ENCODE results near the gene RGS1. TPM values are rescaled to one million over a fixed set of nuclear protein-coding genes. Genes with fewer than 3 reads are reported as not detected.

RGS1 gene
- total RNA-seq, 1 experiment from 2014 or later: not detected

- BruUV-seq (replicated peaks): no TSS peak
- ChIA-PET CTCF (no interaction called here), POLR2A (ENCODE audit: unreplicated experiment) (no interaction called here)
- Histone ChIP-seq H3K27me3 (ENCODE audit: insufficient read depth, low read depth) (no peaks in the 10 kb centered on the region), H3F3A (ENCODE audit: insufficient read depth, low read depth) (no peaks in the 10 kb centered on the region), H3K9me3 (ENCODE audit: insufficient read depth, low read depth) (no peaks in the 10 kb centered on the region), H3K79me2 (ENCODE audit: low read depth) (no peaks in the 10 kb centered on the region), H3K27ac (no peak overlapping the region), H3K4me2 (no peak overlapping the region), H3K36me3 (ENCODE audit: low read depth) (no peaks in the 10 kb centered on the region), H4K20me1 (ENCODE audit: insufficient read depth) (no peaks in the 10 kb centered on the region), H3K9me2 (ENCODE audit: insufficient read depth) (no peaks in the 10 kb centered on the region), H2AFZ (no peak overlapping the region; the same call in 1 of the 2 replicates), H3K4me3 (no peak overlapping the region), H3K4me1 (replicated peaks; ENCODE audit: insufficient read depth) (no peaks in the 10 kb centered on the region)
- no peak for TF ChIP-seq EZH2 (IDR thresholded peaks at IDR 0.05; ENCODE audit: low read depth)
- no peak for TF ChIP-seq CTCF (conservative IDR thresholded peaks at IDR 0.05)
- intact Hi-C loops (cut with micrococcal nuclease; ENCODE audit: unreplicated experiment): no loop called here
- DNase-seq: no peak
Observed at GRCh38 chr1:192592981-192593708, 17.6 kb downstream of the RGS1 start.

GRCh38 chr1:192595299-192595698, 19.7 kb downstream of the RGS1 start:
- intact Hi-C loops (cut with micrococcal nuclease; ENCODE audit: unreplicated experiment): no loop called here
- H2AFZ ChIP-seq: no peak overlapping the region
- no peaks in the 10 kb centered on the region for H3K9me3 ChIP-seq (ENCODE audit: insufficient read depth, low read depth)
- TF ChIP-seq CTCF (conservative IDR thresholded peaks at IDR 0.05): no peak
- no peak for TF ChIP-seq EZH2 (IDR thresholded peaks at IDR 0.05; ENCODE audit: low read depth)
- H3K27ac ChIP-seq: no peak overlapping the region
- H3K4me2 ChIP-seq: no peak overlapping the region
- H3K36me3 ChIP-seq (ENCODE audit: low read depth): no peaks in the 10 kb centered on the region
- no peaks in the 10 kb centered on the region for H3F3A ChIP-seq (ENCODE audit: insufficient read depth, low read depth)
- DNase-seq: no peak
- ChIA-PET POLR2A (ENCODE audit: unreplicated experiment) (no interaction called here), CTCF (interaction anchor here (0.6 kb wide), 1 partner anchor 450 kb away, joined by 14 read pairs; no protein-coding TSS in a partner anchor)
- no peak overlapping the region for H3K4me3 ChIP-seq
- H4K20me1 ChIP-seq (ENCODE audit: insufficient read depth): no peaks in the 10 kb centered on the region
- no TSS peak for BruUV-seq (replicated peaks)
- no peaks in the 10 kb centered on the region for H3K27me3 ChIP-seq (ENCODE audit: insufficient read depth, low read depth)
- no peaks in the 10 kb centered on the region for H3K79me2 ChIP-seq (ENCODE audit: low read depth)
- no peaks in the 10 kb centered on the region for H3K9me2 ChIP-seq (ENCODE audit: insufficient read depth)
- H3K4me1 ChIP-seq (replicated peaks; ENCODE audit: insufficient read depth): no peaks in the 10 kb centered on the region

GRCh38 chr1:192598589-192598988, 23.0 kb downstream of the RGS1 start:
- Histone ChIP-seq H3K36me3 (ENCODE audit: low read depth) (no peaks in the 10 kb centered on the region), H3K27ac (no peak overlapping the region), H3K4me2 (no peak overlapping the region), H3K79me2 (ENCODE audit: low read depth) (no peaks in the 10 kb centered on the region), H2AFZ (no peak overlapping the region), H3K9me2 (ENCODE audit: insufficient read depth) (no peaks in the 10 kb centered on the region), H3K4me3 (no peak overlapping the region), H3K9me3 (ENCODE audit: insufficient read depth, low read depth) (no peaks in the 10 kb centered on the region; the same call in 1 of the 2 replicates), H3K4me1 (replicated peaks; ENCODE audit: insufficient read depth) (0 out of 2 replicates have a peak, but pooled peaks cover 4% of the 10 kb centered on the region), H4K20me1 (ENCODE audit: insufficient read depth) (no peaks in the 10 kb centered on the region), H3K27me3 (ENCODE audit: insufficient read depth, low read depth) (no peaks in the 10 kb centered on the region), H3F3A (ENCODE audit: insufficient read depth, low read depth) (no peaks in the 10 kb centered on the region)
- CTCF ChIA-PET: no interaction called here
- no peak for DNase-seq
- no peak for TF ChIP-seq CTCF (conservative IDR thresholded peaks at IDR 0.05)
- no peak for TF ChIP-seq EZH2 (IDR thresholded peaks at IDR 0.05; ENCODE audit: low read depth)
- intact Hi-C loops (cut with micrococcal nuclease; ENCODE audit: unreplicated experiment): no loop called here
- POLR2A ChIA-PET (ENCODE audit: unreplicated experiment): no interaction called here
- no TSS peak for BruUV-seq (replicated peaks)

Measured in PC-9 (cell line).